Glomerular visceral epithelial cell (primary cell): Measurements from ENCODE around the gene C14orf132.
"Not testable (repeated sequence)": the region's sequence is repeated elsewhere in the genome, so short reads cannot be mapped to it uniquely, and the experiment has no call there.

Source experiments
- DNase-seq: peaks from one replicate; pipeline ENCODE4 v3.0.0-alpha.2; 2016; ENCODE audit errors: extremely low spot score

Gene C14orf132

DNA sequence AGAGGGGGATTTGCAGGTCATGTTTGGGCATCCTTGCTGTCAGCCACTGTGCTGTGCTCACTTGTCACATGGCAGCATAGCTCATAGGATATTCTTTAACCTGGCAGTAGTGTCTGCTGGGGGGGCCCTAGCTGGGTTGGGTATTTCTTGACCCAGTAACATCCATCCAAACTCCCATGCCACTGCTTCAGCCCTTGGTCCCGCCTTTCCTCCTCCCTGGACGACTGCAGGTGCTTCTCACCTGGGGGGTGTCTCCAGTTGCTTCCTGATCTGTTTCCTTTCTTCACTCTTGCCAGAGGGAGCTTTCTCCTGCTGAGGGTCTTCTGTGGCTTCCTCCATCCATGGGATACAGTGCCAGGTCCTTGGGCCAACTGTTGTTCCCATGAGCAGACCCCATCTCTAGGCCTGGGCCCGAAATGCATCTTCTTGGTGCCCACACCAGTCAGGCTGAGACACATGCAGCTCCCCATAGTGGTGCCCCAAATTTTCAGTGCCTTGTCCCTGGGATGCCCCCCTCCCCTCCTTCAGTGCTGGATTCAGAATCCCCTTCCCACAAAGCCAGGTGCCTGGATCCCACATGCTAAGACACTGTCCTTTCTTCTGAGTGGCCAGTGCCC lies 20.5 kb downstream of the C14orf132 start:
- DNase-seq = no peak

DNA sequence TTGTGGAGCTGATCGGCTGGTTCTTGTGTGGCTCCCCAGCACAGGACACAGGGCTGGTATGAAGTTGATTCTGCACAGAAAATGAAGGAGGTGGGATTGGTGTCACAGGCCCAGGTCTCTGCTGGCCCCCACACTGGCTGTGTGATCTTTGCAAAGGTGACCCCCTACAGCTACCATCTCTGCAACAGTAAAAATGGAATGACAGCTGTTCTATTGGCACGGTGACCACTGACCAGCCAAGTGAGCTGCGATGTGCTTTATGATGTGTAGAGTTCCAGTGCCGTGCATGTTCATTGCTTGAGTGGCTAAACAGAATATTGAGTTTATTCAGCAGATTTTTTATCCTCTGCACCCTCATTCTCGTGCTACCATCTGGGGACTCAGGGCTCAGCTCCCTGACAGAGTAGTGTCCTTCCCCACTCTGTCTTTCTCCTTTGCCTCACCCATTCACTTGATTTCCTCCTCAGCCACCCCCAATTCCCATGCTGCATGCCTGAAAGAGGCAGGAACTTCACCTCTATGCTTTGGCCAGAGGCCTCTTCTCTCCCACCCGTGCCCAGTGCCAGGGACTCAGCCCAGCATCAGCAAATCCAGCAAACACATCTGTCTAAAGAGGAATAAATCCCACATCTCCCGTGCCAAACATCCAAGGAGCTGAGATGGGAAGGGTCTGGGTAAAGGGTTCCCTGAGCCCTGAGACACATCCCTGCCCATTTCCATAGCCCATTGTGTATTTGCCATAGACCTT lies 21.2 kb downstream of the C14orf132 start:
- no peak for DNase-seq

DNA sequence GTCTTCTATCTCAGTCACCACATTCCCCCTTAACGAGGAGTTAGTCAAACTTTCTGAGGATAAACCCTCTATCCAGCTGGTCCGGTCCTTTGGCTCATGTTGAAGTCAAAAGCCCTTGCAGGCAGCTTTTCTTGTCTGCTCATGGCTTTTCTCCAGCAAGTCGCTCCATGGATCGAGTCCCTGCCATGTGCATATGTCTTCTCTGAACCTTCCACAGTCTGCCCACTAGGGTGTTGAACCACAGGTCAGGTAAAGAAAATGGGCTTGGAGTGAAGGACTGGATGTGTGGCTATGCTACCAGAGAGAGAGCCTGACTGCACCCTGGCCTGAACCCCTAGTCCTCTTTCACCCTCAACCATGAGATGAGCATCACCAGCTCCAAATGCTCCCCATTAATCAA lies 22.8 kb downstream of the C14orf132 start:
- no peak for DNase-seq

DNA sequence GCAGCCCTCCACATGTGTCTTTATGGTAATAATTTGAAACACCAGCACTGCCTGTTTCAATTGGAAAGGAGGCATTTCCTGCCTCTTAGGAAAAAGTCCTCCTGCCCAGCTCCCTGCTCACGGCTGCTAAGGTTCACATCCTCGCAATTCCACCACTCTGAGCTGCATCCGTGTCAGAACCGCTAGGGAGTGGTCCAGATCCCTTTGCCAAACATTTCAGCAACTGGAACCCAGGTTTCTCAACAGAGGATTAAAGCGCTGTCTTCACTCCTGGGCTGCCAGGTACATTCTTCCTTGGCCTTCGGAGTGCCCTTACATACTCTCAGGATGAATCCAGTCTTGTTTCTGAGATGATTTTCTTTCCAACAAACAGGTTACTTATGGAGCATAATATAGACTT lies 23.3 kb downstream of the C14orf132 start:
- no peak for DNase-seq

DNA sequence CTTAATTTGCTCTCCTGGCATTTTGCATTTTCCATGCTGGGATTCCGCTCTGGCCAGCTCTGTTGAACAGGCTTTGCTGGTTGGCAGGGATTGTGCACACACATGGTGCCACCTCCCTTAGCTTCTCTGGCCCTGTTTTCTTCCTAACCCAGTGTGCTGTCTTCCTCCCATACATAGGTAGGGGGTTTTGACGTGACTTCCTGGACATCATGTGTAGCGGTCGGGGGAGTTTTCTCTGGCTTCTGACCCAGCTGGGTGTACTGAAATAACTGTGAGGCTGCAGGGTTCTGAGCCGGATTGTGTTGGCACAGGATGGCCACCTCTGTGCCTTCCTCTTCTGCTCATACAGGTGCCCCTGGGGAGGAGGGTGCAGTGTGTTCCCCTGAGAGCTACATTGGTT lies 25.7 kb downstream of the C14orf132 start:
- DNase-seq = no peak

DNA sequence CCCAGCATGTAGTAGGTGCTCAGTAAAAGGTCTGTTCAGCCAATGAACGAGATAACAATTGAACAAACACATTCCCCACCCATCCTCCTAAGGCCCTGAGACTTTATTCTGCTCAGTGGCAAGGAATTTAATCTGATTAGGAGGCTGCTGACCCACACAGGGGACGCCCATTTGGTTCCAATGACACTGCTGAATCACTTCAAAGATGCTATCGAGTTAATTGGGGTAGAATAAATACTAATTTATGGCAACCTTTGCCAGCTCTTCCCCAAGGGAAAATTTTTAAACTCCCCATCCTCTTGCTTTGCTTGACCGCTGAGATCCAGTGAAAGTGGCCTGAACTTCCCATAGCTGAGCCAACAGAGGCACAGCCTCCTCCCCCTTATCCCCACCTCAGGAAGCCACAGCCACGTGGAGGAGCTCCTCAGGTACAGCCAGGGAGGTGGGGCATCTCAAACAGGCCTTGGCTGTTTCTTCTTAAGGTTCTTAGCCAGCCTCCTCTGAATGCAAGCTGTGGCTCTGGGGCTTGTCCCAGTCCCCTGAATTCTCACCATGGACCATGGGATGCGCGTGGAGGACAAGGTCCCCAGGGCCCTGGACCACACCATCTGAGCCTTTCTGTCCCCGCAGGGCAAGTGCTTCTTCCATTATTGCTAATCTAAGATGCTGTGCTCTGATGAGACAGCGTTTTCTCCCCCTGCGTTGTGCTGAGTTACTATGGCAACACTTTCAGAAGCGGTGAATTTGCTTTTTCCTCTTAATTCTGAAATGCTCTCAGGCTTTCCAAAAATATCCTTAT lies 26.7 kb downstream of the C14orf132 start:
- DNase-seq = no peak

DNA sequence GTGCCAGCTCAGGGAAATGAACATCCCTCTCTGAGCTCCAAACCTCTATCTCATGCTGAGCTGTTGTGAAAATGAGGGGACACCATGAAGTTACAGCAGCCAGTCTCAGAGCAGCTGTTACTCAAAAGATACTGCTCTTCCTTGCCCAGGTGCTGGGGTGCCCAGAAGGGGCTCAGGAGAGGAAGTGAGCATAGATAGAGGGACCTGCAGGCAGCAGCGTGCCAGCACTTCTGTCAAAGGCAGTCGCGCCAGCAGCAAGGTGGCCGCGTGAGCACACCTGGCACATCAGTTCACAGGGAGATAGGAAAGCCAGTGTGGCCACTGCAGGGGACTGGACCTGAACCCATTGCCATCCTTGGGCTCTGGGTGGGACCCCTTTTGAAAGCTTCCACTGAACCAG lies 27.8 kb downstream of the C14orf132 start:
- no peak for DNase-seq

DNA sequence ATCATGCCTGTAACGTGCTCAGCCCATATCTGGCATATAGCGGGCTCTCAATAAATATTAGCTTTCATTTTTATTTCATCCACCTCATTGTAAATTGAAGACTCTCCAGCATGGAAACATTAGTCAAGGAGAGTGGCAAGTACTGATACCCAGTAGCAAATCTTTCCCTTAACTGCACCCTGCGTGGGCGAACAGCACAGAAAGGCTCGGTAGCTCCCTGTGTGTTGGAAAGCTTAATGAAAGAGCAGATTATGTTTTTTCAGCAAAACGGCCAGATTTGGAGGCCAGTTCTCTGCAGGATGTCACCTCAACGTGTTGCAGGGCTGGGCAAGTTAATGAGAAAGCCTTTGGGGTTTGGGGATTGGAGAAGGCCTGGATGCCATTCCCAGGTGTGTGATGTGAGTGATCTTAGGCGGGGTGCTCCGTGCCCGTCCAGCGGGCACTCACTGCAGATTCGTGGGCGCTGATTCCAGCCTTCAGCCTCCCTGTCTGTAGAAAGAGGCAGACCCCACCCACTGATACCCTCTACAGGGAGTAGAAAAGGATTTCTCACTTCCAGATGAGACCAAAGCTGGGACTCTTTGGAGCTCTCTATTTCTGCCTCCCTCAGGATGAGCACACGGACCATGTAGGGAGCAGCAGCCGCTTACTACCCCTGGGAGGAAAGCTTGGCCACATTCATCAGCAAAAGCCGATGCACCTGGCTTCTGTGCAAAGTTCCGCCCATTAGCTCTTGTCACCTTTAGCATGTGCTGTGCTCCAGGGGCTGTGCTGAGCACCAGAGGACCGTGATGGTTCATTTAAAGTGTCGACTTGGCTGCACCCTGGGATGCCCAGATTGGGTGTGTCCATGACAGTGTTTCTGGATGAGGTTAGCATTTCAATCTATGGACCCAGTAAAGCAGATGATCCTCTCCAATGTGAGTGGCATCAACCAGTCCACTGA lies 29.1 kb downstream of the C14orf132 start:
- DNase-seq = no peak

DNA sequence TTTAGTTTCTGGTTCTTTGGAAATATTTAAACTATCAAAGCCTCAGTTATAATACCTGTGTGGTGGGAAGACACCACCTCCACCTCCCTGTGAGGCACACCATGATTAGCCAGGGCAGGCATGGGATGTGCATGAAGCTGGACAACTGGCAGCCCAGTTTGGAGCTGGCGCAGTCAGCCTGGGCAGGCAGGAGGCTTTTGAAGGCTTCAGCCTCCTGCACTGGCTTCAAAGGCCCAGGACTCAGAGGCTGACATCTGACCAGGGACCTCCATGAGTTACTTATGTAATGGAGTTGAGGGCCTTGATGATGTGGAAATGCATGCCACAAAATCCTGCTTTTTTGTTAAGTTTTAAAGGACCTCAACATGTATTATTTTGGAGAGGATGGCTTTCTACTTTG lies 30.3 kb downstream of the C14orf132 start:
- no peak for DNase-seq

DNA sequence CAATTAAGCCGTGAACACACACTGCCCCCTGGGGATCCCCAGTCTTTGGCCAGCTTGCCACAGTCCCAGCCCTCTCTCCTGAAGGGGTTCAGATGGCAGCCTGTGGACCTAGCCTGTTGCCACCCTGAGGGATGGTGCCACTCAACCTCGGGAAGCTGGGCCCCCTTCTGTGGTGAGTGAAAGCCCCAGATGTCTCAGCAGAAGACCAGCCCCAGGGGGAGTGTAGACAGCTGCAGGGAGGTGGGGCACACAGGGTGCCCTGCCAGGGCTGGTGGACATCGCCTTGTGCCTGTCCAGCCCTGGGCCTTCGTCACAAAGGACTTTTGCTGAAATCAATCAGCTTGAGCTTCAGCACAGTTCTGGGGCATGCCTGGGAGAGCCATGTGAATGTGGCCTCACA lies 32.4 kb downstream of the C14orf132 start:
- DNase-seq = no peak

DNA sequence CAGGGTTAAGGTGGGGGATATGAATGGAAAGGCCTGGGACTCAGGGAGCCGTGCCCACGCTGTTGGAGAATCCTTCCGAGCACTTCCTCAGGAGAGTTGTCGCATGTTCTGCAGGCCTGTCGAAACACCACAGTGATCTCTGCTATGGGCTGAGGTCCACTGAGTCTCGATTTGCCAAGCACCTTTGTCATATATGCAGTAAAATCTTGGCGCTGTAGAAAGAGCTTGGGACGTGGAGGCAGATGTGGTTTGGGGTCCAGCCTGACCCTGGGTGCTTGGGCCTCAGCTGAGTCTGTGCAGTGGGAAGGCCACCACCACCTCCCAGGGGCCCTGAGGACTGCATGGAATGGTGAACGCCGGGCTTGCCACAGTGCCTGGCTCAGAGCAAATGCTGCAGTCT lies 32.9 kb downstream of the C14orf132 start:
- no peak for DNase-seq

DNA sequence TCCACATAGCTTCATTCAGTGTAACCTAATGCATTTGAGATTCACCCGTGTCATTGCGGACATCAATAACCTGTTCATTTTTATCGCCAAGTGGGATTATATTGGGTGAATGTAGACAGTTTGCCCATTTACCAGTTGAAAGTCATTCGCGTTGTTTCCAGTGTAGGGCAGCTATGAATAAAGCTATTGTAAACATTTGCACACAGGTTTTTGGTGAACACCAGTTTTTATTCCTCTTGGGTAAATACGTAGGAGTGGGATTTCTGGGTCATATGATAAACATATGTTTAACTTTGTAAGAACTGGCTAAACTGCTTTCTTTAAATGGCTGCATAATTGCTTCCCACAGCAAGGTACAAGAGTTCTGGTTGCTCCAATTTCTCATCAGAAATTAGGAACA lies 33.6 kb downstream of the C14orf132 start:
- no peak for DNase-seq

DNA sequence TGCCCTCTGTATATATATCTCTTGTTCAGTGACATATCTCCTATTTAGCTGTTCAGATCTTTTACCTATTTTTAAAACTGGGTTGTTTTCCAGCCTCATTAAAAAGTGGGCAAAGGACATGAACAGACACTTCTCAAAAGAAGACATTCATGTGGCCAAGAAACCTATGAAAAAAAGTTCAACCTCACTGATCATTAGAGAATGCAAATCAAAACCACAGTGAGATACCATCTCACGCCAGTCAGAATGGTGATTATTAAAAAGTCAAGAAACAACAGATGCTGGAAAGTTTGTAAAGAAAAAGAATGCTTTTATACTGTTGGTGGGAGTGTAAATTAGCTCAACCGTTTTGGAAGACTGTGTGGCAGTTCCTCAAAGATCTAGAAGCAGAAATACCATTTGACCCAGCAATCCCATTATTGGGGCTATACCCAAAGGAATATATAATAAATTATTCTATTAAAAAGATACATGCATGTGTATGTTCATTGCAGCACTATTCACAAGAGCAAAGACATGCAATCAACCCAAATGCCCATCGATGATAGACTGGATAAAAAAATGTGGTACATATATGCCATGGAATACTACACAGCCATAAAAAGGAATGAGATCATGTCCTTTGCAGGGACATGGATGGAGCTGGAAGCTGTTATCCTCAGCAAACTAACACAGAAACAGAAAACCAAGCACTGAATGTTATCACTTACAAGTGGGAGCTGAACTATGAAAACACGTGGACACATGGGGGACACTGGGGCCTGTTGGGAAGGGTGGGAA lies 34.3 kb downstream of the C14orf132 start:
- not testable (repeated sequence) for DNase-seq

DNA sequence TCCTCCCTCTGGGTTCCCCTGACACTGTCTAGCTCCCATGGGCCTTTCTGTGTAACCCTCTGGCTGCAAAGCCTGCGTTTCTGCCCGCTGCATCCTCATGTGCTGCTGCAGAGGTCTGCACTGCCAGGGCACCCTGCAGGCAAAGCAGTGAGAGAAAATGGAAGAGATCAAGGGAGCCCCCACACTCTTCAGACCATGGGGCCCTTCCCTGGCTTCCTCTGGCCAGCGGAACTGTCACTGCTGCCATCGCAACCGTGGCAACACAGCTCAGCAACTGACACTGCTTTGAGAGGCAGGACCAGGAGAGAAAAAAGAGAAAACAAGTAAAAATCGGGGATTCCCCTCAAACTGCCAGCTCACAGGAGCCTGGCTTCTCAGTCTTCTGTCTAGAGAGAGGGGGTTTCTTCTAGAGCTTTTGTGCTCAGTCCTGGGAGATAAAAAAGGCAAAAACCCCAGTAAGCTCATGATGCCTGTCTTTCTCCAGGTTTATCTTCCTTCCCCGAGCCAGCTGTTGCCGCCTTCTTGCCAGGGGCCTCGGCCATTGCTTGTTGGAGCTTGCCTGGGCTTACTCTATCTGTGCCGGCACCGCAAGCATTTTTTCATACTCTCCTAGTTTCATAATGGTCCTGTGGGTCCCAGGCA lies 38.9 kb downstream of the C14orf132 start:
- no peak for DNase-seq

DNA sequence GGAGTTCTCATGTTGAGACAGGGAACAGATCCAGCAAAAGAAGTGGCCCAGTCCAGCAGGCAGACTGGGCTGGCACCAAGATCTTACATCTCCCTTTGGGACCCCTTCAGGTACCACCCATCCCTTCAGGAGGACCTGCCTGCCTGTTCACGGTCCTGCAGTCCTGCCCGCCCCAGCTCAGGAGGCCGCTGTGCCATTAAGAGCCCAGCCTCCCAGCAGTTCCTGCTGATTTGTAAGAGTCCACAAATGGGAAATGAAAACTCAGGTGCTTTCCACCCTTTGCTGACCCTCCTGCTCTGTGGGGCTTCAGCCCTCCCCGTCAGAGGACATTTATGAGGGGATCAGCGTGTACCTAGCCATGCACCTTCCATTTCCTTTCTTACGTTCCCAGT lies 39.5 kb downstream of the C14orf132 start:
- DNase-seq = no peak

DNA sequence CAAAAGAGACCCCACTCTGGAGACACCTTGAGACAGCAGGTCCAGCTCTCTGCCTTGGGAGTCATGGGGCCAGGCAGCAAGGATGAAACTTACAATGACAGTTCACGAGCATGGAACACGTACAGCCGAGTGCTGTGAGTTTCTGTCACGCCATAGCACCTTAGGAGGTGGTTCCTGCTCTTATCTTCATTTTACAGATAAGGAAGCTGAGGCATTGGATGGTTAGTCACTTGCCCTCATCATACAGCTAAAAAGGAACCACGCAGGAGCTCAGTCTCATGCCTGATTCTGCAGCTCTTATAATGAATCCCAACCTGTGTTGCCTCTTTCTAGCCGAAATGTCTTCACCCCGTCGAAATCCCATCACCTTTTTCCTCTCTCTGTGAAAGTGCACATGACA lies 39.9 kb downstream of the C14orf132 start:
- no peak for DNase-seq

DNA sequence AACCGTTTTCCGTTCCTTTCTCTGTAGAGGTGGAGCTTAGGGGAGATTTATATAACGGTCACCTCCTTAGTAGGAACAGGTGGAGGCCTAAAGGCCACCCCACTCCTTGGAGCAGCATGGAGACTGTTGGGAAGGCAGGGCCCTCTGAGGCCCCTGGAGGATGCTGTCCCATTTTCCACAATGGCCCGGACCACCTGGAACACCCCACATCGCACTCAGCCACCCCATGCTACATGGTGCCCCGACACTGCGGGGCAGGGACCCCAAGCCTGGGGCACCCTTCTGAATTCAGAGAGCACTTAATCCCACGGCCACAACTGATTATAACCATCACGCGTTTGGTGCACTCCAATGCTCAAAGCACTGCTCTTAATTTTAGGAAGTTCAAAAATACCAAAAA lies 41.4 kb downstream of the C14orf132 start:
- no peak for DNase-seq

DNA sequence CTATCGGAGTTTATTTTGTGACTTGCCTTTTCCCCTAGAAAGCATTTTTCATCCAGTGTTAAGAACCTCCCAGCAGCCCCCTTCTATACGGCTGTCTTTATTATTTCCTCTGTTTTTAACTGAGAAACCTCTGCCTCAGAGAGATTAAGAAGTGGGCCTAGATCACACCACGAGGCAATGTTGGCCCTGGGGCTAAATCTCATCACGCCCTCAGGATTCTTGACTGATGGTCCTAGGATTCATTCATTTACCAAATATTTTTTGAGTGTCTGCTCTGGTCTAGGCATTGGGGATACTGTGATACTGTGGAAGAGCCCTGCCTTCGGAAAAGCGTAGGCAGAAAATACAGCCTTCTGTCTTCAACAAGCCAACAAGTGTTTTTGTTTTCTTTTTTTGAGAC lies 42.1 kb downstream of the C14orf132 start:
- no peak for DNase-seq

DNA sequence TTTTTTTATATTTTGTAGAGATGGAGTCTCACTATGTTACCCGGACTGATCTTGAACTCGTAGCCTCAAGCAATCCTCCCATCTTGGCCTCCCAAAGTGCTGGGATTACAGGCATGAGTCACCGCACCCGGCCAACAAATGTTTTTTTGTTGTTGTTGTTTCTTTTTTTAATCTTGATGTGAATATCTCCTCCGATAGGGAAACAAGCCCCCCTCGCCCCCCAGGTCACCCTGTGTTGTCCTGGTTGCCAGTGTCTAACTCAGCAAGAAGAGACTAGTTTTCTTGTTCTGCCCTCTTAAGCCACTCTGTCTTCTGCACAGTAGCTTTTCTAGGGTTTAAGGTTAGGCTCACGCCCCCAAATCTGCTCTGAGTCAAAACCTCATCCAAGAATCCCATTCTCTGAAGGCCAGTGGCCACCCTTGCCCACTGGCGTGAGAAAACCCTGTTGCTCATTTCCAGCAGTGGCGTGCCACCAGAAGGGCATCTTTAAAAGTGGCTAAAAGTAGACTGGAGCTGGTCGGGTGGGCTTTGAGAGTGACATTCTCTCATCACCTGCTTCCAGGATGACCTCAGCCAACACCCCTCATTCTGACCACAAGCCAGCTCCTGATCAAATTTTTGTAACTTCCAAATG lies 42.7 kb downstream of the C14orf132 start:
- DNase-seq = no peak
